ENCODE data around the gene OSBPL1A.

- TF ChIP-seq EP300 (IDR thresholded peaks at IDR 0.05; ENCODE audit: low read depth) (no peak), CTCF (IDR thresholded peaks at IDR 0.05) (no peak), POLR2AphosphoS5 (IDR thresholded peaks at IDR 0.05) (no peak), POLR2A (IDR thresholded peaks at IDR 0.05) (no peak)
Observed at GRCh38 chr18:24244698-24245097, 152.9 kb downstream of the OSBPL1A start.

Data from transverse colon (tissue), 4 donors.